GM11168 (cell line): ENCODE measurements around the gene TRIM28.
"Not testable (repeated sequence)": the region's sequence is repeated elsewhere in the genome, so short reads cannot be mapped to it uniquely, and the experiment has no call there.

Experiments used
- in situ Hi-C: fragments of 300-500 bp; cut with MboI; formaldehyde crosslinking; loops from one replicate; pipeline ENCODE4 v1.12.0; 2022; ENCODE audit warnings: low sequenced_read_pairs; ENCODE audit not compliant: unreplicated experiment

Gene TRIM28

GRCh38 chr19:58572818-58573657 is 29.2 kb downstream of the TRIM28 start, which contains the start of gene MZF1:
MZF1 (minus strand) TSS chr19:58573335; CDS start chr19:58571389, 1,946 bp downstream.
- in situ Hi-C loops = no loop called here

- in situ Hi-C loops = no loop called here
These were observed 29.8 kb downstream of the TRIM28 start for GRCh38 chr19:58573658-58574164.

GRCh38 chr19:58575183-58576041 is 31.5 kb downstream of the TRIM28 start:
- in situ Hi-C loops = no loop called here

- in situ Hi-C loops = not testable (repeated sequence)
These were observed 33.7 kb downstream of the TRIM28 start for GRCh38 chr19:58577581-58577980.

GRCh38 chr19:58578012-58578925 is 34.4 kb downstream of the TRIM28 start:
- in situ Hi-C loops = no loop called here

DNA sequence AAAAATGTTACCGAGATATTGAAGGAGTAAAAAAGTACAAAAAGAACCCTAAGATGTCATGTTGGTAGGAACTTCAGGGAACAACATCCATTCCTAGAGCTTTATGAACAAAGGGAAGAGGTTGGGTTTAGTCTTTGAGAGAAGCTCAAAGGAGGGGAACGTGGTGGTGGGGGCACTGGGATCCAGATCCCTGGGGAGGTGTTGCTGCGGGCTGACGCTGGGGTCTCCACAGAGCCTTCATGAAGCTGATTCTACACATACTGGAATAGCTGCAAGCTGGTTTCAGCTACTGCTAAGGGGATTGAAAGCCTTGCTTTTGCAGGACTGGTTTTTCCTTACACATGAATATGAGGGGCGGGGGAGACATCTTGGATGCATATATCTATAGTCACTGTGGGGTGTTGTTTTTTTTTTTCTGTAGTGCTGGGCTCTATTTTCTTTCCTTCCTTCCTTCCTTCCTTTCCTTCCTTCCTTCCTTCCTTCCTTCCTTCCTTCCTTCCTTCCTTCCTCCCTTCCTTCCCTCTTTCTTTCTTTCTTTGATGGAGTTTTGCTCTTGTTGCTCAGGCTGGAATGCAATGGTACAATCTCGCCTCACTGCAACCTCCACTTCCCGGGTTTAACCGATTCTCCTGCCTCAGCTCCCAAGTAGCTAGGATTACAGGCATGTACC is 35.7 kb downstream of the TRIM28 start:
- in situ Hi-C loops = no loop called here

GRCh38 chr19:58581227-58582141 is 37.6 kb downstream of the TRIM28 start:
- in situ Hi-C loops = no loop called here

DNA sequence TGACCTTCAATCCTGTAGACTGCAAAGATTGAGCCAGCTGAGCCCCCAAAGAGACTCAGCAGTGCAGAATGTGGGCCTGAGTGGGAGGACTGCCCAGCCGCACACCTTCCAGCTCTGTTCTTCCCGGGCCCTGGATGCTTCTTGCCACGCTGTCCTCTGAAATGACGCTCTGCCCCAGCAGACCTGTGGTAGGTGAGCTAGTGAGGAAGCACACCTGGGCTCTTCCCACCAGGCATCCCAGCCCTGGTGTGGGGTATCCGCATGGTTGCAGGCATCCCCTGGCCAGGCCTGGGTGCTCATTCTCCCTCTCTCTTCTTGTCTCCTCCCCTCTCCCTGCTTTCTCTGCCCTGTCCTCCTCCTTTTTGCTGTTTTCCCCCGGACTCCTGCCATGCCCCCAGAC is 39.1 kb downstream of the TRIM28 start:
- in situ Hi-C loops = no loop called here

GRCh38 chr19:58584498-58585441 is 40.9 kb downstream of the TRIM28 start:
- in situ Hi-C loops = no loop called here

DNA sequence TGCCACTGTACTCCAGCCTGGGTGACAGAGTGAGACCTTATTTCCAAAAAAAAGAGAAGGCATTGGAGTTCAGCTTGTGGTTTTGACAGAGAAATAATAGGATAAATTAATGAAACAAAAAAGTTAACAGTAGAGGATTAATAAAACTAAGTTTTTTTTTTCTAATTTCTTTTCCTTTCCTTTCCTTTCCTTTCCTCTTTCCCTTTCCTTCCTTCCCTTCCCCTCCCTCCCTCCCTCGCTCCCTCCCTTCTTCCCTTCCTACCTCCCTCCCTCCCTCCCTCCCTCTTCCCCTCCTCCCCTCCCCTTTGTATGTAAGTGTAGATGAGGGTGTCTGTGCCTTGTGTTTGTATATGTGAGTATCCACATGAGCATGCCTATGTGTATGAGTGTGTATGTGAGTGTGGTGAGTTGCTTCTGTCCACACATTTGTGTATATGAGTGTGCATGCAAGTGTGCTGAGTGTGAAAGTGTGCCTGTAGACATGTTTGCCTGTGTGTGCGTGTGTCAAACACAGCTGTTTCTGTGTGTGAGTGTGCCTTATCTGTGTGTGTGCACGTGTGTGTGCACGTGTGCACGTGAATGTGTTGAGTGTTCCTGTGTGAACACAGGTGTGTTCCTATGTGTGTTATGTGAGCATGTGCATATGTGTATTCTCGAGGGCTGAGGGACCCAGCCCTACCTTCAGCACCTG is 41.7 kb downstream of the TRIM28 start:
- in situ Hi-C loops = no loop called here

DNA sequence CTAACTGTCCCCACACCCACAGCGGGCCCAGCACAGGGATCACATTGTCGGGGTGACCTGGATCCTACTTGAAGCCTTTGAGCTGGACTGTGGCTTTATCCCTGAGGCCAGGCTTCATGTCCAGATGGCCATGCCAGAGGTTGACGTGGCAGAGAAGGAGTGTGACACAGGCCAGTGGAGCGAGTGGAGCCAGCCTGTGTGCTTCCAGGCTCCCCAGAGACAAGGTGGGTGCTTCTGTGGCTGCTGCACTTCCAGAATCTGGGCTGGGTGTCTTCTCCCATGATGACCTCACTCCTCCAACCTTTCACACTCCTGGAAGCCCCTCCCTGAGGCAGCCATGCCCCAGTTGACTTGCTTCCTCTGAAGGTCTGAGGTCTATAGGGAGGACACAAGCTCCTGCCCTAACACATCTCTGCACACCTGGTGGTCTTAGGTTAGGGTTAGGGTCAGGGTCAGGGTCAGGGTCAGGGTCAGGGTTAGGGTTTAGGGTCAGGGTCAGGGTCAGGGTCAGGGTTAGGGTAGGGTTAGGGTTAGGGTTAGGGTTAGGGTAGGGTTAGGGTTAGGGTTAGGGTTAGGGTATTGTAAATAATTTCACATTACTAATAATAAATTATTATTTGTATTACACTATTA is 42.4 kb downstream of the TRIM28 start:
- in situ Hi-C loops = no loop called here
